ENCODE measurements around the gene FOXK1.

- TF ChIP-seq CTCF (IDR thresholded peaks at IDR 0.05; ENCODE audit: insufficient read depth, low read length) = no peak
- no peak for TF ChIP-seq POLR2AphosphoS5 (IDR thresholded peaks at IDR 0.05; ENCODE audit: low read depth)
- no peak for TF ChIP-seq REST (IDR thresholded peaks at IDR 0.05; ENCODE audit: insufficient replicate concordance, low read depth)
- no peak for TF ChIP-seq SPI1 (IDR thresholded peaks at IDR 0.05; ENCODE audit: borderline replicate concordance, low read depth)
Measured at GRCh38 chr7:4690953-4691856, 9.1 kb downstream of the FOXK1 start.
